Smooth muscle cell of the coronary artery (primary cell): ENCODE measurements around the gene ADIRF. TPM values are rescaled to one million over a fixed set of nuclear protein-coding genes. Genes with fewer than 3 reads are reported as not detected.

ENCODE experiments used
- total RNA-seq: library from RNA; depleted of rRNA; stranded (reverse); fragments of >200 nt; gene quantifications from 2 replicates; pipeline ENCODE4 v1.2.3, GENCODE V29; 2014; ENCODE audit warnings: low replicate concordance

Gene ADIRF
- 44.9 and 184 TPM in 2 replicates for total RNA-seq

DNA sequence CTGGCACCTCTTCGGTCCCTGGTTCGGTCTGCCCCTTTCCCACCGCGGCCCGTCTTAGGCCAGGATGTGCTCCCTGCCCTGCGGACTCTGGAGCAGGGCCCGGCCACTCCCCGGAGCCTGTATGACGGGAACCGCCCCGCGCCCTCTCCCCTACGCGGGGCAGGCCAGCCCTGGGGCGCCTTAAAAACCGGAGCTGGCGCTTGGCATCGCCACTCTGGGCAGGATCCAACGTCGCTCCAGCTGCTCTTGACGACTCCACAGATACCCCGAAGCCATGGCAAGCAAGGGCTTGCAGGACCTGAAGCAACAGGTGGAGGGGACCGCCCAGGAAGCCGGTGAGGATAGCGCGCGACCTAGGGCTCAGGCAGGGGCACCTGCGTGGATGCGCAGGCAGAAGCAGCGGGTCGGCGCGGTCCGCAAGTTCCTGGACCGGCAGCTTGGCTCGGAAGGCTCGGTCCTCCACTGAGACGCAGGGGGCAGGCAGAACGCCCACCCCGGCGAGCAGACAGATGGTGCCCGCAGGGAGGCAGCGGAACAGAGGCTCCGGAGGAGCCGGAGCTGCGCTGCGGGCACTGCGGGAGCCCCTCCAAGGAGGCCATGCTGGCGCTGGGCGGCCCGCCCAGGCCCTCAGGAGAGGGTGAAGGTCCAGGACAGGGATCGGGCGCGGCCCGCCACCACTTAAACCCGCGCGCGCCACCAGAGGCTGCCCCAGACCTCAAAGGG lies at the start of gene ADIRF:
Gene ADIRF (plus strand): TSS at position 212 of the 723 bp plus-strand sequence. CDS start 63 bp downstream, at position 275.

DNA sequence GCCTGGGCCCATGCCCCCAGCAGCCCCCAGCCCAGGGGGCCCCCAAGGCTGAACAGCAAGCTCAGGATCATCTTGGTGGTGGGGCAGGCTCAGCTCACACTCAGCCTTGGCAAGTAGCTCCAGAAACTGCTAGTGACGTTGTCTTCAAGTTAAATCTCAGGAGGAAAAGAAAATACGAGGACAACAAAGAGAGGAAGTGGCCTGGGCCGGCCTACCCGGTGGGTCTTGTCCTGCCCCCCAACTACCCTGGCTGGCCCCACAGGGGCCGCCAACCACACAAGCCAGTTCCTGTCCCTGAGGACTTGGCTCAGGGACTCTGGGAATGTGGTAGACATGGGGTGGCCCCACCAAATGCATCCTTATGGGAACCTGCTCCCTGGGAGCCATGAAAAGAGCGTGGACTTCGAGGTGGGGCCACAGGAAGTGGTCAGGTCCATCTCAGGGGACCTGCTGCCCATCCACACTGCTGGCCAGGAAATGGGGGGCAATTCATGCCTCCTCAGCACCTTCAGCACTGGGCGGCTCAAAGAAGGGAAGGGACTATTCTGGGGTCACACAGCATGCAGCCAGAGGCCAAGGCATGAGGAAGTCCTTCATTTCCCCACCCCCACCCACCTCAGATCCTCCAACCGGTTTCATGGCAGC lies 10.7 kb upstream of the ADIRF start, which contains the start of gene MMRN2:
Gene MMRN2 (minus strand): TSS at position 145 of the 645 bp plus-strand sequence. CDS start 74 bp downstream, at position 71.

DNA sequence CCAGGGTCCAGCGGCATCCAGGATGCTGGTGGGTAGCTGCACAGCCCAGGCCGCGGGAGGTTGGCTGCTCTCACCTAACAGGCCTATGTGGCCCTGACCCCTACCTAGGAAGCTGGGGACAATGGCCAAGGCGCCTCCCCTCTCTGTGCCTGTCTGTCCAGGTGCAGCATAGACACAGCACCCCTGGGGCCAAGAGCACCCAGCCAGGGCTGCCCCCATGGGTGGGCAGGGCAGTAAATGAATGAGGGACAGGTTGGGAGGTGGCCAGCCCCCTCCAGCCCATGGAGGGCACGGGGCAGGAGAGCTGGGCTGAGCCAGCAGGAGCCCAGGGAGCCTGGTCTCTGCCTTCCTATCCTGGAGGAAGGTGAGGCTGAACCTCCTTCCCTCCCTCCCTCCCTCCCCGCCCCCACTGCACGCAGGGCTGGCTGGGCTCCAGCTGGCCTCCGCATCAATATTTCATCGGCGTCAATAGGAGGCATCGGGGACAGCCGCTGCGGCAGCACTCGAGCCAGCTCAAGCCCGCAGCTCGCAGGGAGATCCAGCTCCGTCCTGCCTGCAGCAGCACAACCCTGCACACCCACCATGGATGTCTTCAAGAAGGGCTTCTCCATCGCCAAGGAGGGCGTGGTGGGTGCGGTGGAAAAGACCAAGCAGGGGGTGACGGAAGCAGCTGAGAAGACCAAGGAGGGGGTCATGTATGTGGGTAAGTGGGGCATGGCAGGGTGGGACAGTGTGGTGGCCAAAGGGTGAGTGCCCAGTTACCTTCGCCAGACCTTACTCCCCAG lies 10.0 kb upstream of the ADIRF start, which contains the start of gene SNCG:
Gene SNCG (plus strand): TSS at position 484 of the 785 bp plus-strand sequence. CDS start 99 bp downstream, at position 583.

DNA sequence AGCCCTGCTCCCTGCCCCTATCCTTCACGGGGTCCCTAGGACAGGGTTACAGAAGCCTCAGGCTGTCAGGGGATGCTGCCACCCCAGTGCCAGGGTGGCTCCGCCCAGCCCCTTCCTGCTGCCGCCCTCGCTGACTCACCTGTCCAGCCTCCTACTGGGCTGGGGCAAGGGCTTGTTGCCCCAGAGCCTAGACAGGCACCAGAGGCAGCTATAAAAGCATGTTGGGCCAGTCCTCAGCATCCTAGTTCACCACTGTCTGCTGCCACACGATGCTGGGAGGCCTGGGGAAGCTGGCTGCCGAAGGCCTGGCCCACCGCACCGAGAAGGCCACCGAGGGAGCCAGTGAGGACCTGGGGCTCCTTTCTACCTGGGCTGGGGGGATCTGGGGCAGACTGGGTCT lies 51.8 kb downstream of the ADIRF start, which contains the start of gene FAM25A:
Gene FAM25A (plus strand): TSS at position 239 of the 400 bp plus-strand sequence. CDS start 31 bp downstream, at position 270.

Other genes with a start within 250 kb of the ADIRF start
- 39.7 and 45.6 TPM in 2 replicates for gene BMPR1A, start 211.9 kb upstream of the ADIRF start, total RNA-seq
- 2.5 and 17.8 TPM in 2 replicates for gene MMRN2, start 10.9 kb upstream of the ADIRF start, total RNA-seq
- 48.3 and 77.0 TPM in 2 replicates for gene SNCG, start 9.9 kb upstream of the ADIRF start, total RNA-seq
- not detected in 2 replicates for gene FAM25A, start 51.8 kb downstream of the ADIRF start, total RNA-seq
- gene GLUD1, start 126.4 kb downstream of the ADIRF start, total RNA-seq, result 206 and 229 TPM in 2 replicates
- 8.2 and 24.3 TPM in 2 replicates for gene SHLD2, start 126.7 kb downstream of the ADIRF start, total RNA-seq